Activated T-helper 1 cell treated with anti-CD3 and anti-CD28 coated beads, Interleukin-12 subunit alpha, Interleukin-12 subunit beta, Interleukin-2, Interleukin-4 antibody, amounts not matched to agents 30 ng/mL and 10 ng/mL and 1 ng/mL, durations not matched to agents 14 hours and 24 hours and 36 hours (primary cell): ENCODE data around the gene STK10. TPM values are rescaled to one million over a fixed set of nuclear protein-coding genes. Genes with fewer than 3 reads are reported as not detected.

ENCODE experiments used
- DNase-seq: peaks from one replicate; pipeline ENCODE4 v3.0.0; 2021; ENCODE audit warnings: low spot score
- H3K27ac Mint-ChIP-seq: one replicate; pipeline ENCODE4 v1.8.0; 2021; ENCODE audit warnings: mild to moderate bottlenecking, mixed read lengths
- H3K27me3 Mint-ChIP-seq: one replicate; pipeline ENCODE4 v1.8.0; 2022; ENCODE audit warnings: mild to moderate bottlenecking, moderate library complexity, mixed read lengths; ENCODE audit not compliant: insufficient read depth
- H3K36me3 Mint-ChIP-seq: one replicate; pipeline ENCODE4 v1.8.0; 2021; ENCODE audit warnings: low read depth, mixed read lengths
- H3K4me1 Mint-ChIP-seq: one replicate; pipeline ENCODE4 v1.8.0; 2021; ENCODE audit warnings: low read depth, mixed read lengths
- H3K4me3 Mint-ChIP-seq: one replicate; pipeline ENCODE4 v1.8.0; 2021; ENCODE audit warnings: mild to moderate bottlenecking, moderate library complexity, mixed read lengths
- H3K9me3 Mint-ChIP-seq: one replicate; pipeline ENCODE4 v1.8.0; 2021; ENCODE audit warnings: mixed read lengths
- intact Hi-C: fragments of 100-400 bp; cut with micrococcal nuclease; formaldehyde crosslinking; loops from one replicate; pipeline ENCODE4 v1.15.1; 2024
- total RNA-seq: library from RNA; stranded (reverse); gene quantifications from 2 replicates; pipeline ENCODE4 v1.2.3, GENCODE V29; 2022

STK10 gene
- total RNA-seq, 1 donor from 2014 or later = 91.9 TPM

GRCh38 chr5:172171118-172171517, 16.9 kb downstream of the STK10 start:
- H3K4me3 Mint-ChIP-seq = no peak overlapping the region
- no peaks in the 10 kb centered on the region for H3K27me3 Mint-ChIP-seq
- no peaks in the 10 kb centered on the region for H3K9me3 Mint-ChIP-seq
- peaks cover 74% of the 10 kb centered on the region for H3K4me1 Mint-ChIP-seq
- intact Hi-C loops = loop anchor here (5.0 to 10.0 kb wide), 2 partner anchors 39 to 884 kb away; partner anchors contain the start of gene CREBRF
- no peak overlapping the region for H3K27ac Mint-ChIP-seq
- peaks cover 29% of the 10 kb centered on the region for H3K36me3 Mint-ChIP-seq
- no peak for DNase-seq

- Mint-ChIP-seq H3K36me3 (peaks cover 27% of the 10 kb centered on the region), H3K4me3 (peak overlapping the region; percentile 42), H3K4me1 (peaks cover 65% of the 10 kb centered on the region), H3K9me3 (no peaks in the 10 kb centered on the region), H3K27me3 (no peaks in the 10 kb centered on the region), H3K27ac (peak overlapping the region; percentile 52)
- no peak for DNase-seq
- intact Hi-C loops = loop anchor here (5.0 to 10.0 kb wide), 2 partner anchors 38 to 885 kb away; partner anchors contain the start of gene CREBRF
Observed at GRCh38 chr5:172170251-172170701, 17.7 kb downstream of the STK10 start.

- Mint-ChIP-seq H3K4me3 (no peak overlapping the region), H3K27me3 (no peaks in the 10 kb centered on the region), H3K9me3 (no peaks in the 10 kb centered on the region), H3K36me3 (peaks cover 27% of the 10 kb centered on the region), H3K27ac (no peak overlapping the region), H3K4me1 (peaks cover 55% of the 10 kb centered on the region)
- intact Hi-C loops = no loop called here
- no peak for DNase-seq
Observed at GRCh38 chr5:172169216-172169615, 18.8 kb downstream of the STK10 start.

GRCh38 chr5:172168311-172168710, 19.7 kb downstream of the STK10 start:
- no peak for DNase-seq
- H3K27me3 Mint-ChIP-seq = no peaks in the 10 kb centered on the region
- H3K4me3 Mint-ChIP-seq = no peak overlapping the region
- H3K9me3 Mint-ChIP-seq = no peaks in the 10 kb centered on the region
- peaks cover 46% of the 10 kb centered on the region for H3K4me1 Mint-ChIP-seq
- peaks cover 21% of the 10 kb centered on the region for H3K36me3 Mint-ChIP-seq
- no peak overlapping the region for H3K27ac Mint-ChIP-seq
- intact Hi-C loops = no loop called here

- Mint-ChIP-seq H3K27ac (no peak overlapping the region), H3K4me1 (peaks cover 44% of the 10 kb centered on the region), H3K27me3 (no peaks in the 10 kb centered on the region), H3K36me3 (peaks cover 21% of the 10 kb centered on the region), H3K4me3 (no peak overlapping the region), H3K9me3 (no peaks in the 10 kb centered on the region)
- intact Hi-C loops = no loop called here
- DNase-seq = no peak
Observed at GRCh38 chr5:172167895-172168294, 20.1 kb downstream of the STK10 start.

- peaks cover 54% of the 10 kb centered on the region for H3K4me1 Mint-ChIP-seq
- DNase-seq = no peak
- H3K9me3 Mint-ChIP-seq = no peaks in the 10 kb centered on the region
- no peaks in the 10 kb centered on the region for H3K27me3 Mint-ChIP-seq
- H3K4me3 Mint-ChIP-seq = no peak overlapping the region
- peaks cover 27% of the 10 kb centered on the region for H3K36me3 Mint-ChIP-seq
- H3K27ac Mint-ChIP-seq = no peak overlapping the region
- intact Hi-C loops = no loop called here
Observed at GRCh38 chr5:172166030-172166826, 21.8 kb downstream of the STK10 start.

- intact Hi-C loops = no loop called here
Observed at GRCh38 chr5:172165465-172165864, 22.6 kb downstream of the STK10 start.

GRCh38 chr5:172164769-172165212, 23.2 kb downstream of the STK10 start:
- H3K36me3 Mint-ChIP-seq = peaks cover 20% of the 10 kb centered on the region
- H3K9me3 Mint-ChIP-seq = no peaks in the 10 kb centered on the region
- H3K27me3 Mint-ChIP-seq = no peaks in the 10 kb centered on the region
- DNase-seq = no peak
- H3K4me3 Mint-ChIP-seq = no peak overlapping the region
- H3K27ac Mint-ChIP-seq = no peak overlapping the region
- peaks cover 47% of the 10 kb centered on the region for H3K4me1 Mint-ChIP-seq
- intact Hi-C loops = no loop called here

More at GRCh38 chr5:172165465-172165864, 22.6 kb downstream of the STK10 start:
- no peak overlapping the region for H3K27ac Mint-ChIP-seq
- H3K27me3 Mint-ChIP-seq = no peaks in the 10 kb centered on the region
- H3K9me3 Mint-ChIP-seq = no peaks in the 10 kb centered on the region
- no peak overlapping the region for H3K4me3 Mint-ChIP-seq
- H3K4me1 Mint-ChIP-seq = peaks cover 51% of the 10 kb centered on the region
- H3K36me3 Mint-ChIP-seq = peaks cover 26% of the 10 kb centered on the region
- no peak for DNase-seq

GRCh38 chr5:172163346-172163745, 24.7 kb downstream of the STK10 start:
- Mint-ChIP-seq H3K9me3 (no peaks in the 10 kb centered on the region), H3K4me1 (peaks cover 38% of the 10 kb centered on the region), H3K36me3 (peaks cover 13% of the 10 kb centered on the region), H3K4me3 (no peak overlapping the region), H3K27ac (no peak overlapping the region), H3K27me3 (no peaks in the 10 kb centered on the region)
- DNase-seq = no peak
- intact Hi-C loops = no loop called here

- no peak for DNase-seq
- intact Hi-C loops = no loop called here
- no peak overlapping the region for H3K4me3 Mint-ChIP-seq
- no peak overlapping the region for H3K27ac Mint-ChIP-seq
- H3K9me3 Mint-ChIP-seq = no peaks in the 10 kb centered on the region
- H3K27me3 Mint-ChIP-seq = no peaks in the 10 kb centered on the region
- H3K4me1 Mint-ChIP-seq = peaks cover 34% of the 10 kb centered on the region
- H3K36me3 Mint-ChIP-seq = peaks cover 13% of the 10 kb centered on the region
Observed at GRCh38 chr5:172162987-172163343, 25.1 kb downstream of the STK10 start.

GRCh38 chr5:172162323-172162986, 25.6 kb downstream of the STK10 start:
- peaks cover 29% of the 10 kb centered on the region for H3K4me1 Mint-ChIP-seq
- intact Hi-C loops = no loop called here
- no peak overlapping the region for H3K4me3 Mint-ChIP-seq
- no peaks in the 10 kb centered on the region for H3K9me3 Mint-ChIP-seq
- DNase-seq = no peak
- no peaks in the 10 kb centered on the region for H3K27me3 Mint-ChIP-seq
- peak overlapping the region; percentile 20 for H3K27ac Mint-ChIP-seq
- peaks cover 13% of the 10 kb centered on the region for H3K36me3 Mint-ChIP-seq

- Mint-ChIP-seq H3K27me3 (no peaks in the 10 kb centered on the region), H3K9me3 (no peaks in the 10 kb centered on the region), H3K4me3 (no peak overlapping the region), H3K4me1 (peaks cover 26% of the 10 kb centered on the region), H3K36me3 (peaks cover 18% of the 10 kb centered on the region), H3K27ac (peak overlapping the region; percentile 42)
- intact Hi-C loops = no loop called here
- DNase-seq = no peak
Observed at GRCh38 chr5:172160506-172160905, 27.5 kb downstream of the STK10 start.

- no peaks in the 10 kb centered on the region for H3K9me3 Mint-ChIP-seq
- no peak overlapping the region for H3K27ac Mint-ChIP-seq
- H3K27me3 Mint-ChIP-seq = no peaks in the 10 kb centered on the region
- peaks cover 33% of the 10 kb centered on the region for H3K4me1 Mint-ChIP-seq
- peaks cover 27% of the 10 kb centered on the region for H3K36me3 Mint-ChIP-seq
- intact Hi-C loops = no loop called here
- no peak overlapping the region for H3K4me3 Mint-ChIP-seq
- DNase-seq = no peak
Observed at GRCh38 chr5:172159016-172159415, 29.0 kb downstream of the STK10 start.
